HL-60 (cell line): Measurements from ENCODE around the gene TLR10.

ENCODE experiments used
- DNase-seq, 2 experiments: peaks; one replicate each; pipeline ENCODE4 v3.0.0-alpha.2; 2010 to 2020; ENCODE audit warnings: low read depth in 1 of 2, low spot score in 1 of 2
- H3K27ac ChIP-seq: fragments of 250-450 bp; sonication (Bioruptor Pico); replicated peaks from 2 replicates; pipeline ENCODE4 v1.5.1; 2020; ENCODE audit warnings: mild to moderate bottlenecking, moderate library complexity
- H3K27me3 ChIP-seq: fragments of 250-450 bp; sonication (Bioruptor Pico); 2 replicates; pipeline ENCODE4 v1.5.1; 2021; ENCODE audit warnings: mild to moderate bottlenecking, moderate library complexity; ENCODE audit not compliant: insufficient read depth, poor library complexity, severe bottlenecking
- H3K4me3 ChIP-seq: replicated peaks from 2 replicates; pipeline ENCODE4 v1.5.1; 2011; ENCODE audit warnings: mild to moderate bottlenecking, control low read depth, low read length; ENCODE audit not compliant: insufficient read depth
- CTCF ChIP-seq: IDR thresholded peaks from one replicate; pipeline ENCODE4 v1.5.1; 2011; ENCODE audit warnings: low read length, control low read depth, inconsistent platforms; ENCODE audit not compliant: insufficient read depth
- GABPA ChIP-seq: IDR thresholded peaks from 2 replicates; pipeline ENCODE4 v1.6.1; 2012; ENCODE audit warnings: low read depth
- POLR2AphosphoS5 ChIP-seq: IDR thresholded peaks from 2 replicates; pipeline ENCODE4 v1.6.1; 2012; ENCODE audit warnings: low read depth
- SPI1 ChIP-seq: IDR thresholded peaks from 2 replicates; pipeline ENCODE4 v1.6.1; 2012; ENCODE audit warnings: low read depth, mild to moderate bottlenecking, borderline replicate concordance
- TF ChIP-seq, protein P1 (sequence below): IDR thresholded peaks from 2 replicates; pipeline ENCODE4 v1.6.1; 2012; ENCODE audit warnings: low read depth; ENCODE audit not compliant: insufficient replicate concordance

Gene TLR10

DNA sequence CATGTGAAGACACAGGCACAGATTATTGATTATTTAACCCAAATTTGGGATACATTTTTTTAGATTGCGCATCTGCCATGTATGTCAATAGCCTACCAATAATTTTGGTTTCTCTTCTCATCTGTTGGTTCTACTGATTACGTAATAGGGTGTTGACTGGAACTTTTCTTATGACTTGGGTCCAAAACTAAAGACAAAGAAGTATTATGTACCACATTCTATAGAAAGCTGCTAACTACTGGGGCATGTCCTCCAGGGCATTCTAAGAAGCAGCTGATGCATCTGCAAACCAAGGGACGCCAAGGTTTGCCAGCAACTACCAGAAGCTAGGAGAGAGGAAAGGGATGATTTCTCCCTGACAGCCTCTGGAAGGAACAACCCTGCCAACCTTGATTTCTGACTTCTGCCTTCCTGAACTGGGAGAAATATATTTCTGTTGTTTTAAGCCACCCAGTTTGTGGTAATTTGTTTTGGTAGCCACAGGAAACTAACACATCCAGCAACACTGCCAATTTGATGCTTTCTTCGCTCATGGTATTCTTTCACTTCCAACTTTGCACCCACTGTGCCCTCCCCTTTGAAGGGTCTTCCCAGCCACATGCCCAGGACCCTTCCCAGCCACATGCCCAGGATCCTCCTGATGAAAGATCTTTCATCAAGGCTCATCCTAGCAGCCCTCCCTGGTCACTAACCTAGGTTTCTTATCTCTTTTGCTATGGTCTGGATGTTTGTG, 37.7 kb upstream of the TLR10 start:
- TF ChIP-seq GABPA = no peak
- no peak for DNase-seq
- no peak overlapping the region for H3K27ac ChIP-seq
- no peaks in the 10 kb centered on the region for H3K27me3 ChIP-seq
- no peak overlapping the region for H3K4me3 ChIP-seq

DNA sequence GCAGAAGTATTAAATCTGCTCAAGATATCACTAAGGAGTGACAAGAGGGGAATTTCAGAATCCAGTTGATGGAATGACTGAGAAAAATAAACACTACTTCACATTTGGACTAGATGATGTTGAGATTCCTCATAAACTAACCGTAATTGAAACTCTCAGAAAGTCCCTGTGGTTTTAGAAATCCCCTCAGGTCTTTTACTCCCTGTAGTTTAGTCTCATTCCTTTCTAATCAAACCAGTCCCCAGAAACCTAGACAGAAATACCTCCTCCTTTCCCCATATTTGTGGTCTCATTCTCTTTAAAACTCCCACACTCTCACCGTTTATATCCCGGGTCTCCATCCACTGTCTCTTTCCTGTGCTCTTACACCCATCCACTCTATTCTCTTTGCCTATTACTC, 36.8 kb upstream of the TLR10 start:
- no peaks in the 10 kb centered on the region for H3K27me3 ChIP-seq
- DNase-seq = no peak
- no peak overlapping the region for H3K4me3 ChIP-seq
- TF ChIP-seq, protein P1, sequence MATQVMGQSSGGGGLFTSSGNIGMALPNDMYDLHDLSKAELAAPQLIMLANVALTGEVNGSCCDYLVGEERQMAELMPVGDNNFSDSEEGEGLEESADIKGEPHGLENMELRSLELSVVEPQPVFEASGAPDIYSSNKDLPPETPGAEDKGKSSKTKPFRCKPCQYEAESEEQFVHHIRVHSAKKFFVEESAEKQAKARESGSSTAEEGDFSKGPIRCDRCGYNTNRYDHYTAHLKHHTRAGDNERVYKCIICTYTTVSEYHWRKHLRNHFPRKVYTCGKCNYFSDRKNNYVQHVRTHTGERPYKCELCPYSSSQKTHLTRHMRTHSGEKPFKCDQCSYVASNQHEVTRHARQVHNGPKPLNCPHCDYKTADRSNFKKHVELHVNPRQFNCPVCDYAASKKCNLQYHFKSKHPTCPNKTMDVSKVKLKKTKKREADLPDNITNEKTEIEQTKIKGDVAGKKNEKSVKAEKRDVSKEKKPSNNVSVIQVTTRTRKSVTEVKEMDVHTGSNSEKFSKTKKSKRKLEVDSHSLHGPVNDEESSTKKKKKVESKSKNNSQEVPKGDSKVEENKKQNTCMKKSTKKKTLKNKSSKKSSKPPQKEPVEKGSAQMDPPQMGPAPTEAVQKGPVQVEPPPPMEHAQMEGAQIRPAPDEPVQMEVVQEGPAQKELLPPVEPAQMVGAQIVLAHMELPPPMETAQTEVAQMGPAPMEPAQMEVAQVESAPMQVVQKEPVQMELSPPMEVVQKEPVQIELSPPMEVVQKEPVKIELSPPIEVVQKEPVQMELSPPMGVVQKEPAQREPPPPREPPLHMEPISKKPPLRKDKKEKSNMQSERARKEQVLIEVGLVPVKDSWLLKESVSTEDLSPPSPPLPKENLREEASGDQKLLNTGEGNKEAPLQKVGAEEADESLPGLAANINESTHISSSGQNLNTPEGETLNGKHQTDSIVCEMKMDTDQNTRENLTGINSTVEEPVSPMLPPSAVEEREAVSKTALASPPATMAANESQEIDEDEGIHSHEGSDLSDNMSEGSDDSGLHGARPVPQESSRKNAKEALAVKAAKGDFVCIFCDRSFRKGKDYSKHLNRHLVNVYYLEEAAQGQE = no peak
- no peak for TF ChIP-seq POLR2AphosphoS5
- TF ChIP-seq SPI1 = no peak
- TF ChIP-seq CTCF = no peak
- no peak for TF ChIP-seq GABPA
- no peak overlapping the region for H3K27ac ChIP-seq

DNA sequence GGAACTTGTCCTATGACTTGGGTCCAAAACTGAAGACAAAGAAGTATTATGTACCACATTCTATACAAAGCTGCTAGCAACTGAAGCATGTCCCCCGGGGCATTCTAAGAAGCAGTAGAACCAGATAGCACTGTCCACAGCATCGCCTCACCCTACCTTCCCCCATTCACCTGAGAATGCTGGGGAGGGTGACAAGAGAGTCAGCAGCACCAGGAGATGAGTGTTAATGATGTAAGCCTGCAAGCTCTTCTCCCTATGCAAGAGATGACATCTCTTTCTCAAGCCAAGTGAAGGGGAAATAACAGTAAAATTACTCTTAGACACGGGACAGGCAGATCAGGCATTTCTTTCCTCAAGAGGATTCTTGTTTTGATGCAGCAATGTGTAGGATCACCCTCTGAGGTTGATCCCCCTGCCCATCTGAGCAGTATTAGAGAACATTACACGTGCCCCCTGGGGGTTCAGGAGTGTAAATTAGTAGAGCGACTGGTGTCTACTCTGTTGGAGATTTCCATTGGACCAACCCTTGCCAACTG, 35.7 kb upstream of the TLR10 start:
- DNase-seq = no peak

More for the DNA sequence above, 35.7 kb upstream of the TLR10 start:
- TF ChIP-seq POLR2AphosphoS5 (no peak), SPI1 (no peak), GABPA (no peak), CTCF (no peak)
- TF ChIP-seq, protein P1 = no peak
- Histone ChIP-seq H3K27ac (no peak overlapping the region), H3K27me3 (no peaks in the 10 kb centered on the region), H3K4me3 (no peak overlapping the region)
